ENCODE measurements around the gene DLGAP5.

The DLGAP5 gene

DNA sequence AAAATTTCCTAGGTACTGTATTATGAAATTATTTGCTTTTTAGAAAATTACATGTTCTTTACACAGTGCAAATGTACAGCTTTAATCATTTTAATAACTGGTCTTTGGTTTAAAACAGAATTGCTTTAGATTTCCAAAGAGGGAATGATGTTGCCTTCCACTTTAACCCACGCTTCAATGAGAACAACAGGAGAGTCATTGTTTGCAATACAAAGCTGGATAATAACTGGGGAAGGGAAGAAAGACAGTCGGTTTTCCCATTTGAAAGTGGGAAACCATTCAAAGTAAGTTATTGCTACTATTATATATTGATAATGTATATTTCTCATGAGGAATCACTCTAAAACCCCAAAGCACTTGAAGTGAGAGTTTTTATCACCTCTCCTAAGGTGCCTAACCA lies 48.9 kb downstream of the DLGAP5 start:
- peaks cover 10% of the 10 kb centered on the region; the same call in 1 of the 2 replicates for H3F3A ChIP-seq (ENCODE audit: insufficient read depth)
- H3K4me3 ChIP-seq (ENCODE audit: insufficient read depth, low read length, poor library complexity, severe bottlenecking), result no peak overlapping the region
- H3K27ac ChIP-seq (ENCODE audit: low read depth, low read length), result no peak overlapping the region
- H3K9me3 ChIP-seq (ENCODE audit: insufficient read depth, low read length), result no peaks in the 10 kb centered on the region
- TF ChIP-seq, protein P1, sequence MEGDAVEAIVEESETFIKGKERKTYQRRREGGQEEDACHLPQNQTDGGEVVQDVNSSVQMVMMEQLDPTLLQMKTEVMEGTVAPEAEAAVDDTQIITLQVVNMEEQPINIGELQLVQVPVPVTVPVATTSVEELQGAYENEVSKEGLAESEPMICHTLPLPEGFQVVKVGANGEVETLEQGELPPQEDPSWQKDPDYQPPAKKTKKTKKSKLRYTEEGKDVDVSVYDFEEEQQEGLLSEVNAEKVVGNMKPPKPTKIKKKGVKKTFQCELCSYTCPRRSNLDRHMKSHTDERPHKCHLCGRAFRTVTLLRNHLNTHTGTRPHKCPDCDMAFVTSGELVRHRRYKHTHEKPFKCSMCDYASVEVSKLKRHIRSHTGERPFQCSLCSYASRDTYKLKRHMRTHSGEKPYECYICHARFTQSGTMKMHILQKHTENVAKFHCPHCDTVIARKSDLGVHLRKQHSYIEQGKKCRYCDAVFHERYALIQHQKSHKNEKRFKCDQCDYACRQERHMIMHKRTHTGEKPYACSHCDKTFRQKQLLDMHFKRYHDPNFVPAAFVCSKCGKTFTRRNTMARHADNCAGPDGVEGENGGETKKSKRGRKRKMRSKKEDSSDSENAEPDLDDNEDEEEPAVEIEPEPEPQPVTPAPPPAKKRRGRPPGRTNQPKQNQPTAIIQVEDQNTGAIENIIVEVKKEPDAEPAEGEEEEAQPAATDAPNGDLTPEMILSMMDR (IDR thresholded peaks at IDR 0.05; ENCODE audit: insufficient read depth, low read length, poor library complexity, severe bottlenecking), result no peak
- TF ChIP-seq EZH2phosphoT487 (conservative IDR thresholded peaks at IDR 0.05; ENCODE audit: low read length), result no peak
- no peak overlapping the region for H2AFZ ChIP-seq (ENCODE audit: low read depth, low read length, severe bottlenecking)
- H3K4me2 ChIP-seq (ENCODE audit: low read depth, low read length, poor library complexity, severe bottlenecking), result no peak overlapping the region
- no peak overlapping the region for H3K9ac ChIP-seq (ENCODE audit: low read length)
- peaks cover 30% of the 10 kb centered on the region for H3K36me3 ChIP-seq (ENCODE audit: low read length)
- H3K9me2 ChIP-seq (replicated peaks; ENCODE audit: insufficient read depth, low read length), result no peaks in the 10 kb centered on the region
- no peaks in the 10 kb centered on the region for H3K27me3 ChIP-seq (ENCODE audit: low read length)
- no peaks in the 10 kb centered on the region for H4K20me1 ChIP-seq (ENCODE audit: low read depth, low read length)
- H3K79me2 ChIP-seq (ENCODE audit: insufficient read depth, low read length), result no peaks in the 10 kb centered on the region

DNA sequence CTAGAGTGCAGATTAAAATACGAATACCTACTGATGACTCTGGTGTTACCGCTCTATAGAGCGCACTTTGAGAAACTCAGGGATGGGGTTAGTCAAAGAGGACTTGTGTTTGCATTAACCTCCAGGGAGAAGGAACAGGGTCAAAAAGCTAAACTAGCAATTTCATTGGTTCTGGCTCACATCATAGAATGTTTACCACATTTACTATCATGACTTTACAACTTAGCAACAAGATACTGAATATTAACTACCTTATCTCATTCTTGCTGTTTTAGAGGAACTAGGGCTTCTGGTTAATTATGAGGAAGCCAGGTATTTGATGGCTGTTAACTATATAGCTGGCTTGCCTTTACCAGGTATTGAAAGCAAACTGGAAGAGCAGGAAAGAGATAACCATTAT lies 49.6 kb downstream of the DLGAP5 start:
- H2AFZ ChIP-seq (ENCODE audit: low read depth, low read length, severe bottlenecking), result no peak overlapping the region
- H3K36me3 ChIP-seq (ENCODE audit: low read length), result peaks cover 24% of the 10 kb centered on the region; the same call in 1 of the 2 replicates
- TF ChIP-seq, protein P1 (IDR thresholded peaks at IDR 0.05; ENCODE audit: insufficient read depth, low read length, poor library complexity, severe bottlenecking), result no peak
- TF ChIP-seq EZH2phosphoT487 (conservative IDR thresholded peaks at IDR 0.05; ENCODE audit: low read length), result no peak
- no peak overlapping the region for H3K27ac ChIP-seq (ENCODE audit: low read depth, low read length)
- H3F3A ChIP-seq (ENCODE audit: insufficient read depth), result peaks cover 10% of the 10 kb centered on the region; the same call in 1 of the 2 replicates
- no peak overlapping the region for H3K9ac ChIP-seq (ENCODE audit: low read length)
- H3K9me3 ChIP-seq (ENCODE audit: insufficient read depth, low read length), result no peaks in the 10 kb centered on the region
- H3K27me3 ChIP-seq (ENCODE audit: low read length), result no peaks in the 10 kb centered on the region
- H4K20me1 ChIP-seq (ENCODE audit: low read depth, low read length), result no peaks in the 10 kb centered on the region
- H3K4me2 ChIP-seq (ENCODE audit: low read depth, low read length, poor library complexity, severe bottlenecking), result no peak overlapping the region
- no peaks in the 10 kb centered on the region for H3K79me2 ChIP-seq (ENCODE audit: insufficient read depth, low read length)
- H3K9me2 ChIP-seq (replicated peaks; ENCODE audit: insufficient read depth, low read length), result no peaks in the 10 kb centered on the region
- no peak overlapping the region for H3K4me3 ChIP-seq (ENCODE audit: insufficient read depth, low read length, poor library complexity, severe bottlenecking)

DNA sequence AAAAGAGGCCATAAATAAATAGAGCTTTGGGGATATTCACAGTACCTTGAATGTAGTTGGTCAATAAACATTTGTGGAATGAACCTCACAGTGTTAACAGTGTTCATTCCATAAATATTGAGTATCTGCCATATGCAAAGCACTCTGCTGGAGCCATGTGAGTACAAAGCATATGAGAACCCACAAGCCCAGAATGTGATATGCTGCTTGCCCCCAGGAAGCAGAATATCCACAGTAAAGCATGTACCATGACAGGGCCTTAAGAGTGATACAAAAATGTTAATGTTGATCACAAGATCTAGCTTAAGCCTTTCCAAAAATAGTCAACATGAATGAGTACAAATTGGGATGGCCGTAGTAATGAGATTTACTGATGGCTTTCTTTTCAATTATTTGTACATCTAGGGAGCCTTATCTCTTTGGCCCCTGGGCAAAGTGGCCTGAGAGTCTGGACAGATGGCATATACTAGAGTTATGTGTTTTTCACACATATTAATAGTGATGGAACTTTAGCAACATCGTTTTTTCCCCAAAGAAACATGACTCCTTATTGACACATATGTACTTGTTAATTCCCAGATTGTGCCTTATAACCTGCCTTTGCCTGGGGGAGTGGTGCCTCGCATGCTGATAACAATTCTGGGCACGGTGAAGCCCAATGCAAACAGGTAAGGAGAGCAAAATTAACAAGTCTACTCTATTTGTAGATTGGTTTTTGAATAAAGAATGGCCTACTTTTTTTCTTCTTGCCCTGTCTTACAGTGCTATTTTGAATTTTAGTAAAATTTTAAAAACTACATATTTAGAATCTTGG lies 51.5 kb downstream of the DLGAP5 start:
- Histone ChIP-seq H3K36me3 (ENCODE audit: low read length) (peaks cover 11% of the 10 kb centered on the region; the same call in 1 of the 2 replicates), H3K27me3 (ENCODE audit: low read length) (no peaks in the 10 kb centered on the region), H4K20me1 (ENCODE audit: low read depth, low read length) (no peaks in the 10 kb centered on the region), H2AFZ (ENCODE audit: low read depth, low read length, severe bottlenecking) (no peak overlapping the region), H3K4me3 (ENCODE audit: insufficient read depth, low read length, poor library complexity, severe bottlenecking) (no peak overlapping the region), H3F3A (ENCODE audit: insufficient read depth) (peaks cover 10% of the 10 kb centered on the region; the same call in 1 of the 2 replicates), H3K9me3 (ENCODE audit: insufficient read depth, low read length) (no peaks in the 10 kb centered on the region), H3K9me2 (replicated peaks; ENCODE audit: insufficient read depth, low read length) (no peaks in the 10 kb centered on the region), H3K4me2 (ENCODE audit: low read depth, low read length, poor library complexity, severe bottlenecking) (no peak overlapping the region), H3K79me2 (ENCODE audit: insufficient read depth, low read length) (no peaks in the 10 kb centered on the region), H3K27ac (ENCODE audit: low read depth, low read length) (no peak overlapping the region), H3K9ac (ENCODE audit: low read length) (no peak overlapping the region)
- TF ChIP-seq, protein P1 (IDR thresholded peaks at IDR 0.05; ENCODE audit: insufficient read depth, low read length, poor library complexity, severe bottlenecking), result no peak
- TF ChIP-seq EZH2phosphoT487 (conservative IDR thresholded peaks at IDR 0.05; ENCODE audit: low read length), result no peak
